HG03354 (cell line): ENCODE results near the gene SNX22.
"Not testable (repeated sequence)": the region's sequence is repeated elsewhere in the genome, so short reads cannot be mapped to it uniquely, and the experiment has no call there.

Experiments used
- ATAC-seq: cut with Tn5 transposase; IDR thresholded peaks from one replicate; pipeline ENCODE4 v1.9.1; 2021; ENCODE audit warnings: mild to moderate bottlenecking; ENCODE audit not compliant: unreplicated experiment, poor library complexity, severe bottlenecking

The SNX22 gene

DNA sequence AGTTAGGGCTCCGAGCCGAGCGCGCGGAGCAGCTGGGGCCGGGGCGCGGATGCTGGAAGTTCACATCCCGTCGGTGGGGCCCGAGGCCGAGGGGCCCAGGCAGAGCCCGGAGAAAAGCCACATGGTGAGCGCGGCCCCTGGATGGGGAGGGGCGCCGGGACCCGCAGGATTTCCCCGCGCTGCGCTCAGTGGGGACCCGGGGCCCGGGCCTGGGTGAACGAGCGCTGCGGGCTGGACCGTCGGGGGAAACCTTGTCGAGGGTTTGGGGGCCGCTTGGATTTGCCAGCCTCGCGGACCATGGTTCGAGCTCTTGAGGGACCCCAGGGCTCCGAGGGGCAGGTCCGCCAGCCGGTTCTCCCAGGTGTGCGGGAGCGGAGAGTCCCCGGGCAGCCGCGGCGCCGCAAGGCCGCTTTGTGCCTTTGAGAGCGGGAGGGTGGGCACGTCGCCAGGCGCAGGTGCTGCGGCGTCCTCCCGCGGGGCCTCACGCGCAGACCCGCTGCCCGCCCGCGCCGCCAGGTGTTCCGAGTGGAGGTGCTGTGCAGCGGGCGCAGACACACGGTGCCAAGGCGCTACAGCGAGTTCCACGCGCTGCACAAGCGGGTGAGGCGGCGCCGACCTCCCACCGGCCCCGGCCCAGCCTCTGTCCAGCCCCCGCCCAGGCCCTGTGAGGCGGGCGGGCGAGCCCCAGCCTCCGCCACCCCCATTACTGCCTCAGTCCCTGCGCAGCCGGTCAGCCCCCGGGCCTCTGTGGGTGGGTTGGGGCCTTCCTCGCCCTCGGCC is at the start of gene SNX22:
TSS of gene SNX22 (plus strand) at position 5 of the 780 bp plus-strand sequence. CDS start at position 50, 45 bp downstream.
- ATAC-seq, result peak; percentile 8

DNA sequence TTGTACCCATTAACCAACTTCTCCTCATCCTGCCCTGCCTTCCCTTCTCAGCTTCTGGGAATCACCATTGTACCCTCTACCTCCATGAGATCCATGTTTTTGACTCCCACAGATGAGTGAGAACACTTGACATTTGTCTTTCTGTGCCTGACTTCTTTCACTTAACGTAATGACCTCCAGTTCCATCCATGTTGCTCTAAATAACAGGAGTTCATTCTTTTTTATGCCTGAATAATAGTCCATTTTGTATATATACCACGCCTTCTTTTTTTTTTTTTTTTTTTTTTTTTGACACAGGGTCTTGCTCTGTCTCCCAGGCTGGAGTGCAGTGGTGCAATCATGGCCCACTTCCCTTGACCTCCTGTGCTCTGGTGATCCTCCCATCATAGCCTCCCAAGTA is 49.0 kb upstream of the SNX22 start:
- no peak for ATAC-seq

DNA sequence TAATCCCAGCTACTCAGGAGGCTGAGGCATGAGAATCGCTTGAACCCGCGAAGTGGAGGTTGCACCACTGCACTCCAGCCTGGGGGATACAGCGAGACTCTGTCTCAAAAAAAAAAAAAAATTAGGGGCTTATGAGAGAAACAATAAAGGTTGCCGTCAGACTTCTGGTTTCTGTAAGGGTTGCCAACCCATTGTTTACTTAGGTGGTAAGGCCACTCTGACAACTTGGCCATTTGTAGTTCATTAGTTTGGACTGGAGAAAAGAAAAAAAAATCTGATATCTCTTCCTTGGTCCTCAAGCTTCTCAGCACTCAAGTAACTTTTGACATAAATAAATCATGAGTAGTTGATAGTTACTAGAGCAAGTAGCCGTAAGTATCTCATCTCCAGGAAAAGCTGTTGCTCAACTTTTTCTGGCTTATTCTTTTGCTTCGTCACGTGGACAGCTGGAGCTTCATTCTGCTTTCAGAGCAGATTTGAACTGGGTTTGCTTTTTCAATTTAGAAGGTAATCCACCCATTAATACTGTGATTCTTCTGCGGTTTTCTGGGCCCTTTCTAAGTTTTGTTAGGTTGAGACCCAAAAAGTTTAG is 46.3 kb upstream of the SNX22 start:
- ATAC-seq, result no peak

DNA sequence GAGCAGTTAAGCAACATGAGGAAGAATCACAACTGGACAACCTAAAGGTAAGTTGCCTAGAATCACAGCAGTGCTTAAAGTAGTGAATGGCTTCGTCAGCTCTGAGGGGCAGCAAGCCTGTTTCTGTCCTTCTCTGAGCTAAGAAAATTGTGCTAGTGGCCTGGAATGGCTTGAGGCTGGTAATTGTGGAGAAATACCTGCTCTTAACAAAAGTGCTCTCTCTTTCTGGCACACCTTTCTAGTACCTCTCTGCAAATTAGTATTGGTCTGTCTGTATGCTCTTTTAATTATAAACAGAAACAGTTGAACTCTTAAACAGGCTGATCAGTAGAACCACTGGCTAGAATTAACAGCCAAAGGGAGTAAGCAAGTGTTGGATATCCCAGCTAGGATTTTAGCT is 44.2 kb upstream of the SNX22 start:
- no peak for ATAC-seq

DNA sequence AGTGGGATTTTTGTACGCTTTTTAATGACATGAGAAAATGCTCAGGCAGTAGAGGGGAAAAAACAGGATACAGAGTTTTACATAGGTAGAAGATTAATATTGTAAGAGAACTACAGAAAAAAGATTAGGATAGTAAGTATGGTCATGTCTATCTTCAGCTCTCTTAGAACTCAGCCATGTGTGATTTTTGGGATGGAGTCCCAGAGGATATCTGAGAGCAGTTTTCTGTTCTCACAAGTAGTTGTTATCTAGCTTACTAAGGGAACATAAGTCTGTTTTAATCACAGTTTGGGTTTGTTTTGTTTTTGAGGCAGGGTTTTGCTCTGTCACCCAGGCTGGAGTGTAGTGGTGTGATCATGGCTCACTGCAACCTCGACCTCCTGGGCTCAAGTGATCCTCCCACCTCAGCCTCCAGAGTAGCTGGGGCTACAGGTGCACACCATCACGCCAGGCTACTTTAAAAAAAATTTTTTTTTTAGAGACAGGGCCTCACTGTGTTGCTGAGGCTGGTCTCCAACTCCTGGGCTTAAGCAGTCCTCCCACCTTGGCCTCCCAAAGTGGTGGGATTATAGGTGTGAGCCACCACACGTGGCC is 41.3 kb upstream of the SNX22 start:
- not testable (repeated sequence) for ATAC-seq

DNA sequence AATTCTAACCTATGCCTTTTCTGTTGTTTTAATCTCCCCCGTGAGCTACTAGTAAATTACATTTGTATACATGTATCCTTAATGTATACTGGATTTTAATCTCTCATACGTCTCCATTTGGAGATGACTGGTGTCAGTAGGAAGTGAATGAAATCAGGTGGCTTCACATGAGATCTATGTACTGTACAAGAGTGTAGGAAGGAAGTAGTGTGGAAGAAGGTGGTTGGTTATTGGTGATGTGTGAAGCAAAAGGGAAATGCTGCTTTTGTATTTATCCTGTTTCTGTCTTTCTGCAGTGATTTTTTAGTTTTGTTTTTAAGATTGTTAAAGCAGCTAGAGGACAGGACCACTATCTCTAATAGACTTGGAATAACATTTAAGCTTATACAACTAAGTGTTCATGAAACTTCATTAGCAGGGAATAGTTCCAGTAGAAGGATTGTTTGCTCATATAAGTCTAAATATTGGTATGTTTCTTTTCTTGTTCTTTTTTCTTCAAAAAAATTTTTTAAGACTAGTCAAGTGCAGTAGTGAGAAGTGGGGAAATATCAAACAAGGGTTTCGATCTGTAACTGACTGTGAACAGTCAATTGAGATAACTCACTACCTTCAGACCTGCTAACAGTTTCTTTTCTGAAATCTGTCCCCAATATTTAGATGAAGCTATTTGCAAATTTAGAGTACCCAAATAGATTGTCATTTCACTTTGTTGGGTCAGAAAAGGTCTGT is 40.4 kb upstream of the SNX22 start:
- ATAC-seq, result no peak

DNA sequence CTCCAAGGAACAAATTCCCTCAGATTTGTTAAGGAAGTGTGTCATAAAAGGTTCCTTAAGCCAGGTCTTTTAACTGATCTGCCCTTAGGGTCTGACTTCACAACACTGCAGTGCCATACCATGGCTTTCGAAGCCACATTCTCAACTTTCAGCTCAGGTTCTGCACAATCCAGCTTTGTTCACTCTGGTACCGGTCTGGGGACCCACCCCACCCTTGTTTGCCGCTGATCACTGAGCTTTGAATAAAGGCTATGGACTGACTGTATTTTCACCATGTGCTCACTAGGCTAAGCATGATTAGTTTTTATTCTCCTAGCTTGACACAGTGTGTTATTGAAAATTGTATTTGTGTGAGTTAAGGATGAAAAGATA is 39.9 kb upstream of the SNX22 start:
- ATAC-seq, result no peak

DNA sequence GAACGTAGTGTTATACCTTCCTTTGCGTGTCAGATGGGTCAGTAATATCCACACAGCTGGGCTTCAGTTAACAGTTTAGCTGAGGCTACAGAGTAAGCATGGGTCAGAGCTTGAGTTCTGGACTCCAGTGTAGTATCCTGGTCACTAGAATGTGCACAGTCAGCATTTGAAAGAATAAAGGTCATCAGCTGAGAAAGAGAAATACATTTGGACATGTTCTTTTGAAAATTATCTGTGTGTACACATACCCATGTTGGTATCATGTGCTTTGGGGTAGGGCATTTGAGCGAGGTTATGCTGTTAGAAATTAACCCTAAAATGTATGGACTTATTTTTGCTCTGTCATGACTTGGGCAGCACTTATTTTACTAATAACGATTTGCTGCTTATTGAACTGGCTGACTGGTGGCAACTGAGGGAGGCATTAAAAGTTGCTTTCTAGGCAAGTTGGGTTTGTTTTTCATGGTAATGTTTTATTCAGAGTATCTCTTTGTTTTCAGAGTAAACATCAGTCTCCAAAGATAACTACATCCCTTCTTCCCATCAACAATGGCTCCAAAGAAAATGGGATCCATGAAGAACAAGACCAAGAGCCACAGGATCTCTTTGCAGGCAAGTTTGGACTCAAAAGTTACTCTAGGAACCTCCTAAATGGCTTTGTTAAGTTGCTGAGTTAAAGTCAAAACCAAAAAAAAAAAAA is 39.3 kb upstream of the SNX22 start:
- ATAC-seq, result no peak

DNA sequence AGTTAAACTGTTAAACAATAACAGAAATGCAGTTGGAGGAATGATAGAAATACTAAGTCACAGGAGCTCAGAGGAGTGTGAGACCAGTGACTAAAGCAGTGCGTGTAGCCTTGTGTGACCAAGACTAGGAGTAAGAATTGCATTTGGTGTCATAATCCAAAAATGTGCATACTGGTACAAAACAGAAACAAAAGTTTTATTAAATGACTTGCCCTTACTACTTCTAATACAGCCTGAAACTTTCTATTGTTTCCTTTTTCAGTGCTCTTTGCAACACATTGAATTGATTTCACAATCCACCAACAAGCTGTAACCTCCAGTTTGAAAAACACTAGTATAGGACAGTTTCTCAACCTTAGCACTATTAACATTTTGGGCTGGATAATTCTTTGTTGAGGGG is 38.6 kb upstream of the SNX22 start:
- no peak for ATAC-seq

DNA sequence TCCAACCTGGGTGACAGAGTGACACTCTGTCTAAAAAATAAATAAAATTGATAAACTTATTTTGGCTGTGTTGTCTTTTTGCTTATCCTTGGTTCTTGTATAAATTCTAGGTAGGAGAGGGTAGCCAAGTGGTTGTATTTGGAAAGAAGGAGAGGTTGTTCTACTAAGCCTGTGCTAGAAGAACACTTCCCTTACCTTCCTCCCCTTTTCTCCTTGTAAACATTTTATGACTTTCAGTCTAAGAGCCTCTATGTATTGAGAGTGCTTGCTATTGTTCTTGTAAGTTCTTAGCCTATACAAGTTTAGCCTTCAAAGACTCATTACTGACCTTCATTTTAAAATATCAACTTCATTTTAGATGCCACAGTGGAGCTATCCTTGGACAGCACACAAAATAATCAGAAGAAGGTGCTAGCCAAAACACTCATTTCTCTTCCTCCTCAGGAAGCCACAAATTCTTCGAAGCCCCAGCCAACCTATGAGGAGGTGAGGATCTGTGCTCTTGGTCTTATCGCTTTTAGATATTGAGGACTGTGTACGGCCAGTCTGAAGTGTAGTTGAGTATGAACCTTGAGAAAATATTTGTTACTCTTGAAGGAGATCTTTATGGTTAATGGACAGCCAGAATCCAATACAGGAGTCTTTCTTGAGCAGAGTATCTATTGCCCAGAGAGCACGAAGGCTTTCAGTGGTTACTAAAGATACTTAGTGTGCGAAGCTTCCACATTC is 33.6 kb upstream of the SNX22 start:
- ATAC-seq, result no peak

DNA sequence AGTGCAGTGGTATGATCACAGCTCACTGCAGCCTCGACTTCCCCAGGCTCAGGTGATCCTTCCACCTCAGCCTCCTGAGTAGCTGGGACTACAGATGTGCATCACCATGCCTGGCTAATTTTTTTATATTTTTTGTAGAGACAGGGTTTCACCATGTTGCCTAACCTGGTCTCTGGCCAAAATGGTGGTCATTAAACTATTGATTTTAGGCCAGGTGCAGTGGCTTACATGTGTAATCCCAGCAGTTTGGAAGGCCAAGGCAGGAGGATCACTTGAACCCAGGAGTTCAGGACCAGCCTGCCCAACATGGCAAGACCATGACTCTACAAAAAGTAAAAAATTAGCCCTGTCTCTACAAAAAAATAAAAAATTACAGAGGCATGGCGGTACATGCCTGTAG is 31.2 kb upstream of the SNX22 start:
- not testable (repeated sequence) for ATAC-seq

DNA sequence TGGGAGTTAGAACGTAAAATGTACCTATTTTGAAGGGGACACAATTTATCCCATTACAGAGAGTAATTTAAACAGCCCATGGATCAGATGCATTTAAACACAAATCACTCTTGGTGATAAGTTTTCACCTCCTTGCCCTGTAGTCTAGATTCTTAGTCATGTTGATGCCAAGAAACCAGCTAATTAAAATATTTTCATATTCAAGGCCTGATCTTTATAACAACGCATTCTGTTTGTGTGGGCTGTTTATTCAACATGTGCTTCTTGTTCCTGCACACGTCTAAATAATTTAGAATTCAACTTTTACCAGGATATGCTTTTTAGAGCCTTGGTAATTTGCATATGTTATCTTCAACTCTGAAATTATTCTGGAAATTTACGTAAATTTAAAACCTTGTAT is 29.9 kb upstream of the SNX22 start:
- ATAC-seq, result no peak

DNA sequence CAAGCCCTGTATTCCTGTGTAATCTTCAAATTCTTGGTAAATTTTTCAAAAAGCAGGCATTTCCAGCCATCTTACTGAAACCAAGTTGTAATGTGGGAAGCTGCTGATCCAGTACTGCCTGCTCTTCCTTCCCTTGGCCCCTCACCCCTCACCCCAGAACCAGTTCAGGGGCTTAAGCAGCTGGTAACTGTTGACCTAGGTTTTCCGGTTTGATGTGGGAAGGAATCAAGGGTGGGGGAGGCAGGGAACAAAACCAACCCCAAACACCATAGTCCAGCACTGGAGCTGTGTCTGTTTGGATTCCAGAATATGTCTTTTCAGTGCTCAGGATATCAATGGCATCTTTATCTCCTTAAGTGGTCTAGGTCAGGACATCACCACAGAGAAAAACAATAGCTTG is 29.1 kb upstream of the SNX22 start:
- no peak for ATAC-seq

DNA sequence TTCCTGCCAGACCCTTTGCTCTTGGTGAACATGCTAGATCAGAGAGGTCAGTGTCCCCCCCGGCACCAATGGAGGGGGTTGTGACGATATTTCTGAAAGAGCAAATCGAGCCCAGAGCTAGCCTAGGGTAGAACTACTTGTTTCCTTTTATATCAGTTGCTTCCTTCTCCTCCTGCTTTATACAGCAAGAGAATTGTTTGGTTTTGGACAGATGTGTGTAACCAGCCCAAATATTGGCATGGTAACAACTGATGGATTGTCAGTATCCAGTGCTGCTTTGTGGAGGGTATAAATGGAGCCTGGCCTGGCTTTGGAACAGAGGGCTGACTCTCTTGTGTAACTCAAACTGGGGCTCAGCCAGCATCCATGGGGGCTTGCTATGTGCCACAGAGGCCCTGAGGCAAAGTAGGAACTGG is 28.6 kb upstream of the SNX22 start:
- no peak for ATAC-seq

DNA sequence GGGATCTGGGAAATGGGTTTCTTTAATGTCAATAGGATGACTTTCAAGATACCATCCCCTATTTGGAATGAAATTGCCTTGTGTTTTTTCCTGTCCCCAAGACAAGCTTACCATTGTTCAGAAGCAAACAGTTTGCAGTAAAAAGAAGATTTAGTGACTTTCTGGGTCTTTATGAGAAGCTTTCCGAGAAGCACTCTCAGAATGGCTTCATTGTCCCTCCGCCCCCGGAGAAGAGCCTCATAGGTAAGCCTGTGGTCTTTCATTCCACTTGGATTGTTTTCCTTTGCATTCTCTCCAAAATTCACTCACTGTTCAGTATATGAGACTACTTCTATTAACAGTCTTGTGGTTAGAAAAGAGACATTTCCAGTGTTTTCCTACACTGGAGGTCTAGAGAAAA is 25.6 kb upstream of the SNX22 start:
- no peak for ATAC-seq

DNA sequence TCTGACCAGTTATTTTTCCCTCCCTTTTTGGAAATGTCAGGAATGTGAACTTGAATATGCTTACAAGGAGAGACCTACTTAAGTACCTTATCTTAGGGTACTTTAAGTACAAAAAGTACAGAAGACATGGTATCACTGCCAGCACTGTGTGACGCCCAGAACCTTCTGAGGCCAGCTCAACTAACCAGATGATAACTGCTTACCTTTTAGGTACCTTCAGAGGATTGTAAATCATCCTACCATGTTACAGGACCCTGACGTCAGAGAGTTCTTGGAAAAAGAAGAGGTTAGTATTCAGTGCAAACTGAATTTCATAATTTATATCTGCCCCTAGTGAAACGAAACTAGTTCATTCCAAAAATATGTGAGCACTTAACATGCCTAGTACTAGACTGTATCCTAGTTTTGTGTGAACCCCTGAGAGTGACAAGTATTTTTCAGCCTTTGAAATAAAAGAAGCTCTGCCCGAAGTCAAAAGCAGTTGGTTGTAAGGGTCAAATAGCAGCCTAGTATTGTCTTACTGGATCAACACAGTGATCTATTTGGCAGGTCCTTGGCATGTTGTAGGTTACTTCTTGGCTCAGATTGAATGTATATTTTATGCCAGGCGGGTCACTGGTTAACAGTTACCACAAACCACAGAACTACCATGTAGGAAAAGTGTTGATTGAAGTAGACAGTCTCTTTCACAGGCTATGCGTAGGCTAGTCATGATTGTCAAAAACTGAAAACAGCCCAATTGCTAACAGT is 23.8 kb upstream of the SNX22 start:
- no peak for ATAC-seq

DNA sequence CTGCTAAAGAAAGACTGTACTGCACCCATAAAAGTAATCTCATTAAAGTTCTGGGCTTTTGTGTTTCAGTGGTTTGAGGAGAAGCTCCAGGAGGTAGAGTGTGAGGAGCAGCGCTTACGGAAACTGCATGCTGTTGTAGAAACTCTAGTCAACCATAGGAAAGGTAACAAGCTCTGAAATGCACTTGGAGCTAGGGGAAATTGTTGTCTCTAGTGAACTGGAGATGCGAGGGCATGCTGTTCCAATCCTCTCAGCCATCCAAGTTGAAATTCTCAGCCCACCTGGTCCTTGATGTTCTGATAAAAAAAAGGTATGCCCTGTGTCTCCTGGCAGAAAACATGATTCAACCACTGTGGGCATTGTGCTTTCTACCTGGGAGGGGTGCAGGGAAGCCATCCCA is 21.4 kb upstream of the SNX22 start:
- ATAC-seq, result no peak

DNA sequence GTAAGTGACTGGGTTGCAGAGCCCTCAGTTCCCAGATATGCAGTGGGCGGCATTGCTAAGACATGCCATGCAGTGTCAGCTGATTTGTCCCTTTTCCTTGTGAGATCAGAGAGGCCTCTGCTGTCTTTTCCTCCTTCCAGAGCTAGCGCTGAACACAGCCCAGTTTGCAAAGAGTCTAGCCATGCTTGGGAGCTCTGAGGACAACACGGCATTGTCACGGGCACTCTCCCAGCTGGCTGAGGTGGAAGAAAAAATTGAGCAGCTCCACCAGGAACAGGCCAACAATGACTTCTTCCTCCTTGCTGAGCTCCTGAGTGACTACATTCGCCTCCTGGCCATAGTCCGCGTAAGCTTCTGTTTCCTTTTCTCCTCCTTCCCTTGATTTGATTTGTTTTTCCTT is 20.0 kb upstream of the SNX22 start:
- no peak for ATAC-seq

DNA sequence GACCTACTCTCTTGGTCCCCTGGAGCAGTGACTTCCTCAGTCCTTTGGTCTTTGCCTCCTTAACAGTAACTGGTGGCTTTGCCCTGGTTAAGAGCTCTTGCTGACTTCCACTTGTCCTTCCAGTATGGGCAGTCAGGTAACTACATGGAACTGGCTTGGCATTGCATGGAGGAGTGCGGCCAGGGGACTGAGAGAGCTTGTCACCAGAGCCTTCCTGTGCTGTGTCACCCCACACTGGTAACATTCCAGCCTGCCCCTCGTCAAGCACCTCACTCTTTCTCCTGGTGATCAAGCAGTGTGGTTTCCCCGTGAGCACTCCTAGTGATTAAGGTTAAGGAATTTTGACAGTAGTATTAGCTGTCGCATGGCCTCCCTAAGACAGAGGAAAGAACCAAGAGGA is 19.3 kb upstream of the SNX22 start:
- no peak for ATAC-seq
